Nephron progenitor cell (in vitro differentiated cells): ENCODE results near the gene ALG1L2.
"Not testable (repeated sequence)": the region's sequence is repeated elsewhere in the genome, so short reads cannot be mapped to it uniquely, and the experiment has no call there.

Experiments
- DNase-seq: peaks from one replicate; pipeline ENCODE4 v3.0.0; 2021
- H3K27ac Mint-ChIP-seq: 2 replicates; pipeline ENCODE4 v1.8.0; 2021; ENCODE audit warnings: mild to moderate bottlenecking, moderate library complexity, mixed read lengths
- H3K27me3 Mint-ChIP-seq: 2 replicates; pipeline ENCODE4 v1.8.0; 2021; ENCODE audit warnings: mild to moderate bottlenecking, low read depth, mixed read lengths; ENCODE audit not compliant: poor library complexity
- H3K36me3 Mint-ChIP-seq: 2 replicates; pipeline ENCODE4 v1.8.0; 2021; ENCODE audit warnings: low read depth, mixed read lengths
- H3K4me1 Mint-ChIP-seq: 2 replicates; pipeline ENCODE4 v1.8.0; 2021; ENCODE audit warnings: mixed read lengths
- H3K4me3 Mint-ChIP-seq: 2 replicates; pipeline ENCODE4 v1.8.0; 2021; ENCODE audit warnings: mild to moderate bottlenecking, moderate library complexity, mixed read lengths
- H3K9me3 Mint-ChIP-seq: 2 replicates; pipeline ENCODE4 v1.8.0; 2021; ENCODE audit warnings: mild to moderate bottlenecking, moderate library complexity, mixed read lengths
- TF ChIP-seq, protein P1 (sequence below): fragments of 200-600 bp; sonication (generic); IDR thresholded peaks from 2 replicates; pipeline ENCODE4 v1.5.0; 2021; ENCODE audit warnings: antibody characterized with exemption

The ALG1L2 gene

DNA sequence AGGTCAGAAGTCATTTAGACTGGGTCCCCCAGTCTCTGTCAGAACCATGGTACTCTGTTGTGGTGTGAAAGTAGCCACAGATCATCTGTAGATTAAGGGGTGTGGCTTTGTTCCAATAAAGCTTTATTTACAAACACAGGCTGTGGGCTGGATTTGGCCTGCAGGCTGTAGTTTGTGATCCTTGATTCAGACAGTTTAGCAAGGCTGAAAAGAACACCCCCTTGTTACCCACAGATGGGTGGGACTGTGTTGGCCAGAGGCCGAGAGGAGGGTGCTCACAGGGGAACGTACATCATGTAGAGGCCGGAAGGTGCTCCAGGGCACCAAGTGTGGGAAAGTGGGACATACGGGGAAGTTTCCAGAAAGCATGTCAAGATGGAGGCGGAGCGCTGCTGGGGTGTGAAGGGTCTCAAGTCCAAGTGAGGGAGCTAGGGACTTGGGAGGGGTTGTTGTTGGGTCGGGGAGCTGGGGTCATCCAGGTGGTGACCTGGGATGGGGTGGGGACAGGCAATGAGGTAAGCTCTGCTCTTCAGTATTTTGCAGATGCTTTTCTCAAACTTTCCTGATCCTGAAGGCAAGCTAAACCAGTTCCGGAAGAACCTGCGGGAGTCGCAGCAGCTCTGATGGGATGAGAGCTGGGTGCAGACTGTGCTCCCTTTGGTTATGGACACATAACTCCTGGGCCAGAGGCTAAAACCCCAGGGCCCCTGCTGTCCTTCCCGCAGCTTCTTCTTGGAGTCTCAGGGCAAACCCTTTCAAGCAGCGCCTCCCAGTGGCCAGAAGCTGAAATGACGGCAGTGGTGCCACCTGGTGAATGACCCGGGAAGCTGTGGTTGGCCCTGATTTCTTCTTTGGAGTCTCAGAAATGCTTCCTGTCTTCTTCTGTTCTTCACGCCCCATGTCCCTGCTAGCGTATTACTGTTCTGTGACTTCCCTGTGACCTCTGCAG lies 16.3 kb downstream of the ALG1L2 start:
- peaks cover 19% of the 10 kb centered on the region for H3K4me1 Mint-ChIP-seq
- not testable (repeated sequence) for H3K9me3 Mint-ChIP-seq, H3K36me3 Mint-ChIP-seq, H3K27me3 Mint-ChIP-seq, H3K4me3 Mint-ChIP-seq
- TF ChIP-seq, protein P1, sequence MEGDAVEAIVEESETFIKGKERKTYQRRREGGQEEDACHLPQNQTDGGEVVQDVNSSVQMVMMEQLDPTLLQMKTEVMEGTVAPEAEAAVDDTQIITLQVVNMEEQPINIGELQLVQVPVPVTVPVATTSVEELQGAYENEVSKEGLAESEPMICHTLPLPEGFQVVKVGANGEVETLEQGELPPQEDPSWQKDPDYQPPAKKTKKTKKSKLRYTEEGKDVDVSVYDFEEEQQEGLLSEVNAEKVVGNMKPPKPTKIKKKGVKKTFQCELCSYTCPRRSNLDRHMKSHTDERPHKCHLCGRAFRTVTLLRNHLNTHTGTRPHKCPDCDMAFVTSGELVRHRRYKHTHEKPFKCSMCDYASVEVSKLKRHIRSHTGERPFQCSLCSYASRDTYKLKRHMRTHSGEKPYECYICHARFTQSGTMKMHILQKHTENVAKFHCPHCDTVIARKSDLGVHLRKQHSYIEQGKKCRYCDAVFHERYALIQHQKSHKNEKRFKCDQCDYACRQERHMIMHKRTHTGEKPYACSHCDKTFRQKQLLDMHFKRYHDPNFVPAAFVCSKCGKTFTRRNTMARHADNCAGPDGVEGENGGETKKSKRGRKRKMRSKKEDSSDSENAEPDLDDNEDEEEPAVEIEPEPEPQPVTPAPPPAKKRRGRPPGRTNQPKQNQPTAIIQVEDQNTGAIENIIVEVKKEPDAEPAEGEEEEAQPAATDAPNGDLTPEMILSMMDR: peak; percentile 55
- DNase-seq: peak; percentile 54
- H3K27ac Mint-ChIP-seq: peak overlapping the region; percentile 29

DNA sequence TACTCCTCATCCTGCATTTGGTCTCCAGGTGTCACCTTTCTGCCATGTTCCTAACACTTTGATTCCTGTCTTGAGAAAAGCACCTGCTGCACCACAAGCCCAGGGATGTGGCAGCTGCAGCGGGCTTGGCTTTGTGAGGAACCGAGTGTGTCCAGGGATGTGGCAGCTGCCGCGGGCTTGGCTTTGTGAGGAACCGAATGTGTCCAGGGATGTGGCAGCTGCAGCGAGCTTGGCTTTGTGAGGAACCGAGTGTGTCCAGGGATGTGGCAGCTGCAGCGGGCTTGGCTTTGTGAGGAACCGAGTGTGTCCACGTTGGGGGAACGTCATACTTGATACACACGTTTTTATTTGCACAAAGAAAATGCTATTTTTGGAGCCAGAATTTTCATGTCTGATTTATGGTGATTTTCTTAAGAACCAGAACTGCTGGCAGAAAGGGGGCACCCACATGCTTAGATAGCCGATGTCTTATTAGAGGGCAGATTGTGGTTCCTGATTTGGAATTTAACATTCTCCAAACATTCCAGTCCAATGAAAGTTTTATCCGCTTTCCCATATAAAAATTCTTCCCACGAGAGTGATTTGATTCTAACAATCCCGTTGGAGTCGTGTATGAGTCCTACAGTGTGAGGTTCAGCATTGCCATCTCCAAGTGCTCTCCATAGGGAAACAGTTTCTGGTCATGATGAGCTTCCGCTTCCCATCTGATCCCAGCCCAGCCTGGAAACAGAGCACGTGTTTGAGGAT lies 17.2 kb downstream of the ALG1L2 start:
- DNase-seq, H3K27me3 Mint-ChIP-seq, H3K27ac Mint-ChIP-seq, H3K36me3 Mint-ChIP-seq, H3K9me3 Mint-ChIP-seq, H3K4me3 Mint-ChIP-seq: not testable (repeated sequence)
- H3K4me1 Mint-ChIP-seq: peaks cover 16% of the 10 kb centered on the region

DNA sequence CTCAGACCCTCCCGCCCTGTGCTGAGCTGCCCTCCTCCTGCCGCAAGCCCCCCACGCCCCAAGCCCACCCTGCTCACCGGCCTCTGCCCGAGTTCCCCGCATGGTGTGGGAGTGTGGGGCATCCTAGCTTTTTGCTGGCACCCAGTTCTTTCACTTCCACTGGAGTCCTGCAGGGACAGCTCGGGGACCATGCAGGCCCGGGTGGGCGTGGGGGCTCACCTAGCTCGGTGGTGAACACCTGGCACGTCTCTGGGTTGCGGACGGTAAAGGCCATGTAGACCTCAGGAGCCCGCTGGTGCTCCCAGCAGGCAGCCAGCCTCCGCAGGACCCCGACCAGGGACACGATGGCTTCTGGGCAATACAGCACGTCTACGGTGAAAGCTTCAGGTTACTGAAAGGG lies 20.9 kb downstream of the ALG1L2 start:
- not testable (repeated sequence) for H3K4me3 Mint-ChIP-seq, DNase-seq, H3K27me3 Mint-ChIP-seq, H3K36me3 Mint-ChIP-seq, H3K9me3 Mint-ChIP-seq
- peak overlapping the region; percentile 23 for H3K27ac Mint-ChIP-seq
- peaks cover 15% of the 10 kb centered on the region for H3K4me1 Mint-ChIP-seq

DNA sequence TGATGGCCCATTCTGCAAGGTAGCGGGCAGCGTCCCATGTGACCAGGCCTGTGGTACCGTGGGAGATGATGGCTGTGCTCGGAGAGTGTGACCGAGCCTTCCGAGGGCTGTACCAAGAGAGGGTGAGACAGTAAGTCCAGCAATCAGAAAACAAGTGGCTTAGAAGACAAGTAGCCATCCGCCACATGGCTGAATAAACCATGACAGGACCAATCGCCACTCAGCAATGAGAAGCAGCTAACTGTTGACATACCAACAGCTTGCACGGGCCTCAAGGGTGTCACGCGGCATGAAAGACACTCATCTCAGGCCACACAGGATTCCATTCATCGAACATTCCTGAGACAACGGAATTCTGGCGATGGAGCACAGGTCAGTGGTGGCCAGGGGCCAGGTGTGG lies 22.6 kb downstream of the ALG1L2 start:
- H3K27ac Mint-ChIP-seq, H3K9me3 Mint-ChIP-seq, H3K4me1 Mint-ChIP-seq, H3K36me3 Mint-ChIP-seq, H3K4me3 Mint-ChIP-seq, DNase-seq, H3K27me3 Mint-ChIP-seq: not testable (repeated sequence)

DNA sequence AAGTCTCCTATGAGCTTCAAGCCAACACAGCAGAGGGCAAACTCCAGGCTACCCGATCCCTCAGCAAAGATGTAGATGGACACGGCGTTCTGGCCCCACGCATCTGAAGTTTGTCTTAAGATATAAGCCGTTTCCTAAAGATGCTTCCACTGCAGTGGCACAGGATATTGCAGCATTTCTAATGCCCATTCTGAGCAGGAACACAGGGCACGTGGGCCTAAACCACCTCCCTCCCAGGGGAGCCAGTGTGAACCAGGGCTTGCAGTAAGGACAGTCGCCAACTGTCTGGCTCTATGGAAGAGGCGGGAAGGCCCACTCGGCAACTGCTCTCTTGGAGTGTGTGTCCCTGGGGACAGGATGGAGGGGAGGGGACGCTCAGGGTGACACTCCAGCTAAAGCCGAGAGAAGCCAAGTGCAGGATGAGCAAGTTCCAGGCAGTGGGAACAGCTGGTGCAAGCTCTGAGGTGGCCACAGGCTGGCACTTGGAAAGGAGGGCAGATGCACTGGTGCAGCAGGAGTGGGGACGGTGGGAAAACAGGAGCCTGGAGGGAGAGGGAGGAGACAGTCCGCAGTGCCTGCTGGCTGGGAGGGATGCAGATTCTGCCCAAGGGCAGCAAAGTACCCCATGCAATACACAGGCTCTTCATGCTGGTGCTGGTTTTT lies 25.8 kb downstream of the ALG1L2 start:
- peaks cover 19% of the 10 kb centered on the region for H3K4me1 Mint-ChIP-seq
- H3K4me3 Mint-ChIP-seq, H3K36me3 Mint-ChIP-seq, DNase-seq, H3K27me3 Mint-ChIP-seq, H3K9me3 Mint-ChIP-seq, H3K27ac Mint-ChIP-seq: not testable (repeated sequence)

DNA sequence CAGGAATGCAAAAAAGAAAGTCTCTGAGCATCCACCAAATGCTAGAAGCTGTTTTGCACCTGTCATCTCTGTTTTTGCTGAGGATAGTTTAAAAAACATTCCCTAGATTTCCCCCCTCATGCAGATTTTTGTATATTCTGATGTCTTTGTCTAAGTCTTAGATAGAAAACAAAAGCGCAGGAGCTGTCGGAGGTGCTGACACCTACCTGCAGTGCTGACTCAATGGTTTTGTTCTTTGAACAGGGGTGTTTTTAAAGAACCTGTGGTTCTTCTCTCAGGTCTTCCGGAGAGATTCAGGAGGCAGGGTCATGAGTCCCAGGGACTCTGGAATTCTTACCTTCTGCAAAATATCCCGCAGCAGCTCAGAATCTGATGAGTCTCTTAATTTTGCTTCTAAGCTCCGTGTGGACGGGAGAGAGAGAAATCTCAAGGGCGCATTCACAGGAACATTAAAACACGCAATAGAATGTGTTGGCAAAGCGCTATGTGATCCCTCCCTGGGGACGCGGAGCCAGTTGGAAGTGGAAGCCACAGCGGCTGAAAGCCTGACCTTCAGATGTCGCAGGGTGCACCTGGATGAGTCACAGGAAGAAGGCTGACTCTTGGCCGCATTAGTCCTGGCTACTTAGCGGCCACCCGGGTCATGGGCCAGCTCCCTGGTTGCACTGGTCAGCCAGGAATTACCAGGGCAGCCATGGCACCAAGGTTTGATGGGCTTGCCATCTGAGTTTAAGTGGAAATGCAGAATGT lies 27.4 kb downstream of the ALG1L2 start:
- not testable (repeated sequence) for H3K27me3 Mint-ChIP-seq, H3K36me3 Mint-ChIP-seq, H3K4me3 Mint-ChIP-seq, H3K9me3 Mint-ChIP-seq, H3K27ac Mint-ChIP-seq, DNase-seq
- peaks cover 25% of the 10 kb centered on the region for H3K4me1 Mint-ChIP-seq

DNA sequence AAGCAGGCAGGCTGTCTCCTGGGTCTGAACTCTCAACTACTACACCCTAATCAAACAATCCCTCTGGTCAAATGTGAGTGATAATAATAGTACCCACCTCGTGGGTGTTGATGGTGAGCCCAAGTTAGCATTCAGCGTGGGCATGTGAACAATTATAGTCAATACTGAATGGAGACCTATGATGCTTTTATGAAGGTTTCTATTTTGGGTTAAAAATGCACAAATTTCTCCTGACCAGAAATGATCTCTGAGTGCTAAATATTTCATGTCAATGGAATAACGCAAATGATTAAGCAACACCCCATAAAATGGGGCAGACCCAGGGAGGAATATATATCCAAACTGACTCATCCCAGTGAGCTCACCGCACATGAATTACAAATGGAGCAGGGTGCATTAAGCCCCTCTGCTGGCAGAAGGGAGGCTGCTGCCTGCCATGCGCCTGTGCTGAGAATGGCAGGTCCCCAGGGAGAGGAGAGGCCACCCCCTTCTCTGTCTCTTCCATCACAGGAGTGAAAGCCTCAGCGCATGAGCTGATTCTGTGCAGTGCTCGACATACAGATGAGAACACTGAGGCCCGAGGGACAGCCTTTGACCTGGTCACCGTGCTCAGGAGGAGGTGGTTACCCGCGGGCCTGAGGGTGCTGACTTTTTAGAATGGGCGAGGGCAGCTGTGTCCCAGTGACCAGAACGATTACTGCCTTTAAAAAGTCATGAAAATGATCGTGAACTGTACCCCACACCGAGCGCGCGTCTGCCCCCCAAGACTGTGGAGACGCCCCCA lies 28.9 kb downstream of the ALG1L2 start:
- Mint-ChIP-seq H3K4me1 (peaks cover 33% of the 10 kb centered on the region), H3K4me3 (peak overlapping the region; percentile 94), H3K27ac (peak overlapping the region; percentile 77), H3K36me3 (peaks cover 10% of the 10 kb centered on the region)
- H3K27me3 Mint-ChIP-seq, H3K9me3 Mint-ChIP-seq: not testable (repeated sequence)
- peak; percentile 25 for DNase-seq

DNA sequence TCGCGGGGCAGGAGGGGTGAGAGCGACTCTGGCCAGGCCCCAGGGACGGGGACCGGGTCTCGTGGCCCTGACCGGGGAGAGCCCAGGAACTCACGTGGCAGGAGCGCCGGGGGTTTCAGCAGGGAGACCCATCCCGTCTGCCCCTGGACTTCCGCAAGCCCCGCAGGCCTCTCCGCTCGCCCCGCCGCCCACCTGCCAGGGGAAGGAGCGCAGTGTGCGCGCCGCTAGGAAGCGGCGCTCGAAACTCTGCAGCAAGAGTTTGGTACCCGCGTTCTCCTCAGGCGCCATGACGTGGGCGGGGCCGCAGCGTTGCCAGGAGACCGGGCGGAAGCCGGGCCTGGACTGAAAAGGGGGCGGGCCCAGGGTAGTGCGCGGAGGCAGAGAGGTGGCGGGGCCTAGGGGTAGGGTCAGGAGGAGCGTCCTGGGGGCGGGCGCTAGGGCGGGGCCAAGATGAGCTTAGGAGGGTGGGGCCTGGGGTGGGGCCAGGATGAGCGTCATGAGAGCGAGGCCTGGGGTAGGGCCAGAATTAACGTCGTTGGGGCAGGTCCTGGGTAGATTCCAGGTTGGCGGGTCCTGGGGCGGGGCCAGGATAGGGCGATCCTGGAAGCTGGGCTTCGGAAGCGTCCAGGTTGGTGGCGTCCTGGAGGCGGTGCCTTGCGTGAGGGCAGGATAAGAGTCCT lies 29.7 kb downstream of the ALG1L2 start:
- peaks cover 10% of the 10 kb centered on the region for H3K36me3 Mint-ChIP-seq
- TF ChIP-seq, protein P1: no peak
- peak overlapping the region; percentile 98 for H3K27ac Mint-ChIP-seq
- H3K27me3 Mint-ChIP-seq: no peaks in the 10 kb centered on the region
- DNase-seq: peak; percentile 100
- peak overlapping the region; percentile 94 for H3K4me3 Mint-ChIP-seq
- peaks cover 33% of the 10 kb centered on the region for H3K4me1 Mint-ChIP-seq
- H3K9me3 Mint-ChIP-seq: no peaks in the 10 kb centered on the region

DNA sequence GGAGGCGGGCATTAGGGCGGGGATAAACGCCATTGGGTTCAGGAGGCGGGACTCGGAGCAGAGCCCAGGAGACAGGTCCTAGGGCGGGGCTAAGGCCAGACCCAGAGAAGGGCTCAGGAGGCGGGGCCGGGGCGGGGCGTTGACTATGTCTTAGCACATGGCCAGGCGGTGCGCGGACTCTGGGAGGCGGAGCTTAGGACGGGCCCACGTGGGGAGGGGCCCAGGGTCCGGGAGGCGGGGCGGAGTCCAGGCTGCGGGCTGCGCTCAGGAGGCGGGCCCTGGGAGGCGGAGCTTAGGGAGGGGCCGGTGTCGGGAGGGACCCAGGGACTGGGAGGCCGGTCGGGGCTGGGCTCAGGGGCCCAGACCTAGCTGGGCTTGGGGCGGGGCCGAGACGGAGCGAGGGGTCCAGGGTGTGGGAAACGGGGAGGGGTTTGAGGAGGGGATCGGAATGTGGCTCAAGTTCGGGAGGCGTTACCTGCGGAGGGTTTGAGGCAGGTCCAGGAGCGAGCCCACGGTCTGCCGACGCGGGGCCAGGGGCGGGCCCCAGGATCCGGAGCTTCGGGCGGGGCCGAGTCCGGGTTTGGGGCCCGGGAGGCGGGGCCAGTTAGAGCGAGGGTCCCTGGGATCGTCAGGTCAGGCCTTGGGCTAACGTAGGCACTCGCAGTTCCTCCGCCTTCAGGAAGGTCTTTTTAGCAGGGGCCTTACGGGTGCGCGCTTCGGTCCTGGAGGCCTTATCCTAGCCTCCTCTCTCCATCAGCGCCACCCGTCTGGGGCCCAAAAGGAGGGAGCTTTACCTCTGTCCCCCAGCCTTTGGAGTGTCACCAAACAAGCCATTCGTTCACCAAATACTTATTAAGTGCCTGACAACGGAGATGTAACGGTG lies 30.5 kb downstream of the ALG1L2 start:
- peak overlapping the region; percentile 98 for H3K27ac Mint-ChIP-seq
- H3K9me3 Mint-ChIP-seq, H3K27me3 Mint-ChIP-seq: not testable (repeated sequence)
- peaks cover 33% of the 10 kb centered on the region for H3K4me1 Mint-ChIP-seq
- H3K36me3 Mint-ChIP-seq: peaks cover 10% of the 10 kb centered on the region
- DNase-seq: peak; percentile 99
- H3K4me3 Mint-ChIP-seq: peak overlapping the region; percentile 94

DNA sequence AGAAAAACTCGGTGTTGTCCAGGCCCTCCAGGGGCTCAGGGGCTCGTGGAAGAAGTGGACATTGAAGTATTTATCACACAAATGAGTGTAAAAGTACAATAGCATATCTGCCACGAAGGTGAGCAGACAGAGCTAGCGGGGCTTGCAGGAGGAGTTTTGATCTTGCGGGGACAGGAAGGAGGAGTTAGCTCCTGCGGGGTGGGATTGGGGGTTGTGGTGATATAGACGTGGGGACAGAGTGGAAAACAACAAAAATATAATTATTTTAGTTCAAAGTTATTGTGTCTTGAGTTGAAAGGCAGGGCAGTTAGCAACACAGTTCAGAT lies 31.1 kb downstream of the ALG1L2 start:
- peaks cover 10% of the 10 kb centered on the region for H3K36me3 Mint-ChIP-seq
- H3K4me1 Mint-ChIP-seq: peaks cover 33% of the 10 kb centered on the region
- not testable (repeated sequence) for H3K9me3 Mint-ChIP-seq, H3K27me3 Mint-ChIP-seq, DNase-seq
- H3K4me3 Mint-ChIP-seq: peak overlapping the region; percentile 92
- peak overlapping the region; percentile 98 for H3K27ac Mint-ChIP-seq
